ENCODE data around the gene BRINP1. TPM values are rescaled to one million over a fixed set of nuclear protein-coding genes. Genes with fewer than 3 reads are reported as not detected.

BRINP1 gene
- total and polyA plus RNA-seq, 8 donors = 0.05 to 1.1 (median 0.06) TPM; not detected in 5

DNA sequence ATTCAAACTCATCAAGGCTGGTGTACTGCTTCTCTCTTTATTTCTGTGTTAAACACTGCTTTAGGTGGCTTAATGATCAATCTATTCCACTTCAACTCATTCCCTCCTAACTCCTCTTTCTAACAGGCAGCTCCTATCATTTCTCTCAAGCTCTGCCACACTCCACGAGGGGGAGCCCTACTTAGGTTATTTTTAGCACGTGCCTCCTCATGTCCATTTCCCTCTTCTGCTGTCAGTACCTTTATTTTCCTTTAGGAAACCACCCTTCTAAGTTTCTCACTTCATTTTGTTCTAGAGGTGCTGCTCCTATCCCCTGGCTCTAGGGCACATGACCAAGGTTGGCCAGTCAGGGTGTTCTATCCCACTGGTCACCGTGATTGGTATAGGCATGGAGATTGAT is 6.7 kb upstream of the BRINP1 start:
- Histone ChIP-seq H3K36me3 (no peaks in the 10 kb centered on the region), H3K4me3 (no peak overlapping the region), H3K9me3 (no peaks in the 10 kb centered on the region), H3K27ac (no peak overlapping the region), H3K27me3 (peaks cover 0 to 25% (median 0%) of the 10 kb centered on the region in 3 donors), H3K4me1 (no peaks in the 10 kb centered on the region)
- intact Hi-C loops (cut with DNase I; ENCODE audit: low total_unique reads) = no loop called here
- TF ChIP-seq POLR2AphosphoS5 (IDR thresholded peaks at IDR 0.05) = no peak
- peak in 1 of 2 donors; percentile 33 for DNase-seq
- 28 to 36% (median 34%) methylated on average over 3 of the region's 3 CpGs for whole genome bisulfite sequencing, 5 donors

DNA sequence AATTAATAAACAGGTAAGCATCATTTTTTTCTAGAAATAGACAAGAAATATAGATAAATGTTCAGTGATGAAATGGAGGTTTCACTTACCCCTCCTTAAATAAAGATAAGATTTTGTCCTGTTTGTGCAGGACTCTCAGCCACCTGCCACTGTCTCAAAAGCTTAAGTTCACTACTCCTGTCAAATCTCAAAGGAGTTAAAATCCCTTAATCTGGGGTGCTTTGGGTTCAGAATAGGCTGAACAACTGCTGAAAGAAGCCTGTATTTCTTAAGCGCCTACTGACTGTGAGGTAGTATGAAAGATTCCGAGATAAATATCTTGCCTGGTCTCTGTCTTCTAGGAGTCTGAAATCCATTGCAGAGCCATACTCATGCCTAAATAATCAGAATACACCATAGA is 3.7 kb upstream of the BRINP1 start:
- H3K4me3 ChIP-seq = no peak overlapping the region
- peaks cover 0 to 17% (median 9%) of the 10 kb centered on the region in 4 donors for H3K4me1 ChIP-seq
- H3K9me3 ChIP-seq = peaks cover 0 to 21% (median 6%) of the 10 kb centered on the region in 4 donors
- H3K27ac ChIP-seq = no peak overlapping the region
- intact Hi-C loops (cut with DNase I; ENCODE audit: low total_unique reads) = no loop called here
- H3K27me3 ChIP-seq = peaks cover 14 to 55% (median 23%) of the 10 kb centered on the region in 3 donors
- WGBS, 5 donors = 90 to 94% (median 92%) methylated on average over 2 of the region's 2 CpGs
- no peaks in the 10 kb centered on the region for H3K36me3 ChIP-seq
- TF ChIP-seq POLR2AphosphoS5 (IDR thresholded peaks at IDR 0.05) = no peak
- TF ChIP-seq POLR2A (IDR thresholded peaks at IDR 0.05) = no peak
- TF ChIP-seq EP300 (IDR thresholded peaks at IDR 0.05) = no peak
- TF ChIP-seq, protein P1, sequence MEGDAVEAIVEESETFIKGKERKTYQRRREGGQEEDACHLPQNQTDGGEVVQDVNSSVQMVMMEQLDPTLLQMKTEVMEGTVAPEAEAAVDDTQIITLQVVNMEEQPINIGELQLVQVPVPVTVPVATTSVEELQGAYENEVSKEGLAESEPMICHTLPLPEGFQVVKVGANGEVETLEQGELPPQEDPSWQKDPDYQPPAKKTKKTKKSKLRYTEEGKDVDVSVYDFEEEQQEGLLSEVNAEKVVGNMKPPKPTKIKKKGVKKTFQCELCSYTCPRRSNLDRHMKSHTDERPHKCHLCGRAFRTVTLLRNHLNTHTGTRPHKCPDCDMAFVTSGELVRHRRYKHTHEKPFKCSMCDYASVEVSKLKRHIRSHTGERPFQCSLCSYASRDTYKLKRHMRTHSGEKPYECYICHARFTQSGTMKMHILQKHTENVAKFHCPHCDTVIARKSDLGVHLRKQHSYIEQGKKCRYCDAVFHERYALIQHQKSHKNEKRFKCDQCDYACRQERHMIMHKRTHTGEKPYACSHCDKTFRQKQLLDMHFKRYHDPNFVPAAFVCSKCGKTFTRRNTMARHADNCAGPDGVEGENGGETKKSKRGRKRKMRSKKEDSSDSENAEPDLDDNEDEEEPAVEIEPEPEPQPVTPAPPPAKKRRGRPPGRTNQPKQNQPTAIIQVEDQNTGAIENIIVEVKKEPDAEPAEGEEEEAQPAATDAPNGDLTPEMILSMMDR (IDR thresholded peaks at IDR 0.05) = no peak
- no peak for DNase-seq

DNA sequence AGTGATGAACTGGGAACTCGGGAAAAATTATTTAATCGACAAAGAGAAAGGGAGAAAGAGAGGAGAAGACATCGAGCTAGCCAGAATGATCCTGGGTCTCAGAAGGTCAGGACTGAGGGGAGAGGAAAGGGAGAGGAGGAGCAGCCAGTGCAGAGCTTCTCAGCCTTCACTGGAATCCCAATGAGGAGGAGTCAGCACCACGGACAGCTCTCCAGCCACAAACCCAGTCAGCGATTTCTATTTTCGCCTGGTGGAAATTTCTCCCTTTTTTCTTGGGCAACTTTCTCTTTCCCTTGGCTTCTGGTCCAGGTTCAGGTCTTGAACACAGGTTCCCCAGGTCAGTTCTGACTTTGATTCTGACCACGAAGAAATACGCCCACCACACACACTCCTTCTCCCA is 1.6 kb upstream of the BRINP1 start:
- no peak overlapping the region for H3K4me3 ChIP-seq
- TF ChIP-seq POLR2AphosphoS5 (IDR thresholded peaks at IDR 0.05) (no peak), POLR2A (IDR thresholded peaks at IDR 0.05) (no peak), EP300 (IDR thresholded peaks at IDR 0.05) (no peak)
- TF ChIP-seq, protein P1 (IDR thresholded peaks at IDR 0.05) = no peak
- peaks cover 14 to 71% (median 31%) of the 10 kb centered on the region in 3 donors for H3K27me3 ChIP-seq
- H3K4me1 ChIP-seq = peaks cover 0 to 17% (median 9%) of the 10 kb centered on the region in 4 donors
- peak in 1 of 2 donors; percentile 80 for DNase-seq
- peaks cover 0 to 21% (median 6%) of the 10 kb centered on the region in 4 donors for H3K9me3 ChIP-seq
- H3K36me3 ChIP-seq = no peaks in the 10 kb centered on the region
- WGBS, 5 donors = 5 to 11% (median 8%) methylated on average over 8 of the region's 8 CpGs
- intact Hi-C loops (cut with DNase I; ENCODE audit: low total_unique reads) = no loop called here
- no peak overlapping the region for H3K27ac ChIP-seq

DNA sequence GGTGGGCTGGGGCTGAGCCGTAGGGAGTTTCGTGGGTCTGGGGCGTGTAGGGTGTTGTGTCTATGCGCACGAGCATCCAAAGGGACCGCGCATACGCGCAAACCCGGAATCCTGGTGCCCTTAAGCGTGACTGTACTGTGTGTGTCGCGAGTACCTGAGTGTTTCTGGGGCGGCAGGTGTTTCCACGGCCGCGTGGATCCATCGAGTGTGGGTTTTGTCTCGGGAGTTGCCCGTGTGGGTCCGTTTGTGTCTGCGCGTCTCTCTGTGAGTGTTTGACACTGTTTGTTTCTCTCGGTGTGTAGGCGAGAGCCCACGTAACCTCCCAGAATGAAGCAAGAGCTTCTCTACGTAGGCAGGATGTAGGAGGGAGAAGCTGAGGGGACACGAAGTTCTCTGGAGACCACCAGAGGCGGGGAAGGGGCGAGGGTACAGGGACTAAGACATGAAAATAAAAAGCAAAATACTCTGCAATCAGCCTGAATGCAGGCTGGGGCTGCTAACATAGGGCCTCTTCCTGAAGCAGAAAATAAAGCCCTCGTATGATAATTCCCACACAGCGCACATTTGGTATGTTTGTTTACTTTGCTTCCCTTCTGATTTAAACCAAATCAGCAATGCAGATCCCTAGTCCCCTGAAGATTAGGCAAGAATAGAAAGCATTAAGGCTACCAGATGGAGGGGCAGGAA is 588 bp upstream of the BRINP1 start:
- no peaks in the 10 kb centered on the region for H3K36me3 ChIP-seq
- 4 to 9% (median 7%) methylated on average over 25 to 32 of the region's 32 CpGs for WGBS, 5 donors
- peaks cover 14 to 61% (median 31%) of the 10 kb centered on the region in 3 donors for H3K27me3 ChIP-seq
- peaks cover 0 to 17% (median 9%) of the 10 kb centered on the region in 4 donors for H3K4me1 ChIP-seq
- H3K9me3 ChIP-seq = peaks cover 0 to 21% (median 6%) of the 10 kb centered on the region in 4 donors
- no peak overlapping the region for H3K27ac ChIP-seq
- TF ChIP-seq POLR2A (IDR thresholded peaks at IDR 0.05) (no peak), POLR2AphosphoS5 (IDR thresholded peaks at IDR 0.05) (no peak), EP300 (IDR thresholded peaks at IDR 0.05) (no peak)
- TF ChIP-seq, protein P1 (IDR thresholded peaks at IDR 0.05) = no peak
- DNase-seq = no peak
- peak overlapping the region; percentile 23 to 36 (median 31) for H3K4me3 ChIP-seq
- intact Hi-C loops (cut with DNase I; ENCODE audit: low total_unique reads) = no loop called here

DNA sequence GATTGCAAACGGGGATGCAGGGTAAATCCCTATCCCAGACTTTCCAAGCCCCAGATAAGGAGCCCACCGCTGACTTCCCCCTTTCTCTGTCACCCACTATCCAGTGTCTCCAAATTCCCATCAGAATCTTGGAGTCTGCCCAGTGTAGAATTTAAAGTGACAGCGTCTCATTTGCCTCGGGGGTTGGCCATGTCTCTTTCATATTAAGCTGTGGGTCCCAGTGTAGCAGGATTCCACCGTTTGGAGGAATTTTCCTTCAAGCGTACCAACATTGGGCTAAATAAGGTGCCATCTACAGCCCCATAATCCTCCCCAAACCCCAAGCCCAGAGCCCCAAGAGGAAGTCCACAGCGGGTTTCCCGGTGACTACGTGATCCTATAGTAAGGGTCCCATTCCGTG is 1.1 kb downstream of the BRINP1 start:
- Histone ChIP-seq H3K4me1 (peaks cover 0 to 17% (median 9%) of the 10 kb centered on the region in 4 donors), H3K27ac (no peak overlapping the region), H3K27me3 (peaks cover 14 to 60% (median 31%) of the 10 kb centered on the region in 3 donors), H3K36me3 (no peaks in the 10 kb centered on the region), H3K9me3 (peaks cover 0 to 21% (median 6%) of the 10 kb centered on the region in 4 donors), H3K4me3 (peak overlapping the region in 1 of 4 donors; percentile 27)
- DNase-seq = no peak
- intact Hi-C loops (cut with DNase I; ENCODE audit: low total_unique reads) = no loop called here
- TF ChIP-seq, protein P1 (IDR thresholded peaks at IDR 0.05) = no peak
- TF ChIP-seq EP300 (IDR thresholded peaks at IDR 0.05) (no peak), POLR2AphosphoS5 (IDR thresholded peaks at IDR 0.05) (no peak), POLR2A (IDR thresholded peaks at IDR 0.05) (no peak)
- WGBS, 5 donors = 5 to 7% (median 5%) methylated on average over 10 of the region's 10 CpGs

All from stomach (tissue), 9 donors.